ENCODE measurements around the gene SPATA3.

SPATA3 gene

GRCh38 chr2:230990899-230991150 lies 5.1 kb upstream of the SPATA3 start:
- Histone ChIP-seq H3K4me3 (ENCODE audit: low read depth, low read length) (no peak overlapping the region), H3K4me1 (ENCODE audit: control insufficient read depth, insufficient read depth, low read length) (0 out of 2 replicates have a peak, but pooled peaks cover 3% of the 10 kb centered on the region), H3K27ac (ENCODE audit: extremely low read depth, low read depth, low read length) (no peak overlapping the region), H3K36me3 (ENCODE audit: control insufficient read depth in 2 of 2, insufficient read depth in 1 of 2, low read length in 2 of 2) (no peaks in the 10 kb centered on the region), H3K9me3 (ENCODE audit: control insufficient read depth, insufficient read depth, low read depth, low read length) (no peaks in the 10 kb centered on the region)
- ChIA-PET CTCF (no interaction called here), POLR2A (no interaction called here)
- TF ChIP-seq ZNF404 (tag by site-specific recombination; IDR thresholded peaks at IDR 0.05) (no peak), ZNF561 (tag by site-specific recombination; IDR thresholded peaks at IDR 0.05; ENCODE audit: borderline replicate concordance) (no peak), ZNF514 (tag by site-specific recombination; IDR thresholded peaks at IDR 0.05) (no peak), KLF8 (tag by site-specific recombination; IDR thresholded peaks at IDR 0.05) (no peak), ZNF24 (tag by site-specific recombination; IDR thresholded peaks at IDR 0.05) (no peak), ZNF530 (tag by site-specific recombination; IDR thresholded peaks at IDR 0.05; ENCODE audit: low read depth) (no peak), ZNF350 (tag by site-specific recombination; IDR thresholded peaks at IDR 0.05) (no peak), ZNF658 (tag by site-specific recombination; IDR thresholded peaks at IDR 0.05) (no peak), ZNF585B (tag by site-specific recombination; IDR thresholded peaks at IDR 0.05) (no peak), ZNF473 (tag by site-specific recombination; IDR thresholded peaks at IDR 0.05) (no peak), ZNF558 (tag by site-specific recombination; IDR thresholded peaks at IDR 0.05) (no peak), ZNF610 (tag by site-specific recombination; IDR thresholded peaks at IDR 0.05; ENCODE audit: borderline replicate concordance) (no peak), BCL11B (tag by site-specific recombination; IDR thresholded peaks at IDR 0.05; ENCODE audit: low read depth) (no peak), ZNF335 (tag by site-specific recombination; conservative IDR thresholded peaks at IDR 0.05) (no peak), ZXDB (tag by site-specific recombination; IDR thresholded peaks at IDR 0.05) (no peak)

GRCh38 chr2:230991598-230991997 lies 4.3 kb upstream of the SPATA3 start:
- Histone ChIP-seq H3K4me1 (ENCODE audit: control insufficient read depth, insufficient read depth, low read length) (0 out of 2 replicates have a peak, but pooled peaks cover 3% of the 10 kb centered on the region), H3K4me3 (ENCODE audit: low read depth, low read length) (no peak overlapping the region), H3K9me3 (ENCODE audit: control insufficient read depth, insufficient read depth, low read depth, low read length) (no peaks in the 10 kb centered on the region), H3K36me3 (ENCODE audit: control insufficient read depth in 2 of 2, insufficient read depth in 1 of 2, low read length in 2 of 2) (no peaks in the 10 kb centered on the region), H3K27ac (ENCODE audit: extremely low read depth, low read depth, low read length) (no peak overlapping the region)
- no peak for TF ChIP-seq ZNF394 (tag by site-specific recombination; IDR thresholded peaks at IDR 0.05; ENCODE audit: borderline replicate concordance)
- ChIA-PET CTCF (interaction anchor here (0.8 to 1.6 kb wide), 3 partner anchors 89 to 167 kb away, joined by 3 to 4 read pairs (median 3); no protein-coding TSS in a partner anchor), POLR2A (no interaction called here)

- no peak for TF ChIP-seq ZNF529 (tag by site-specific recombination; IDR thresholded peaks at IDR 0.05; ENCODE audit: insufficient replicate concordance)
- TF ChIP-seq ZNF777 (tag by site-specific recombination; IDR thresholded peaks at IDR 0.05; ENCODE audit: borderline replicate concordance), result no peak
- TF ChIP-seq KLF16 (tag by site-specific recombination; IDR thresholded peaks at IDR 0.05), result no peak
- no peak for TF ChIP-seq ZNF560 (tag by site-specific recombination; IDR thresholded peaks at IDR 0.05; ENCODE audit: borderline replicate concordance)
- TF ChIP-seq ZNF140 (tag by site-specific recombination; IDR thresholded peaks at IDR 0.05), result no peak
- no peak for TF ChIP-seq ZNF132 (tag by site-specific recombination; IDR thresholded peaks at IDR 0.05; ENCODE audit: borderline replicate concordance)
- no peak for TF ChIP-seq ZBTB49 (tag by site-specific recombination; IDR thresholded peaks at IDR 0.05; ENCODE audit: low read depth)
- TF ChIP-seq ZNF518A (tag by site-specific recombination; conservative IDR thresholded peaks at IDR 0.05; ENCODE audit: low read depth), result no peak
- no peak for TF ChIP-seq ZNF660 (tag by site-specific recombination; IDR thresholded peaks at IDR 0.05)
- TF ChIP-seq TRIM28 (IDR thresholded peaks at IDR 0.05; ENCODE audit: borderline replicate concordance, low read length), result no peak
- ChIA-PET POLR2A (no interaction called here), CTCF (interaction anchor here (0.5 to 2.1 kb wide), 3 partner anchors 10 to 1280 kb away, joined by 6 to 13 read pairs (median 6); no protein-coding TSS in a partner anchor)
- no peaks in the 10 kb centered on the region for H3K9me3 ChIP-seq (ENCODE audit: control insufficient read depth, insufficient read depth, low read depth, low read length)
- no peaks in the 10 kb centered on the region for H3K36me3 ChIP-seq (ENCODE audit: control insufficient read depth in 2 of 2, insufficient read depth in 1 of 2, low read length in 2 of 2)
- no peak overlapping the region for H3K27ac ChIP-seq (ENCODE audit: extremely low read depth, low read depth, low read length)
- no peak overlapping the region for H3K4me3 ChIP-seq (ENCODE audit: low read depth, low read length)
- H3K4me1 ChIP-seq (ENCODE audit: control insufficient read depth, insufficient read depth, low read length), result no peaks in the 10 kb centered on the region
Measured at GRCh38 chr2:230996661-230997060, 740 bp downstream of the SPATA3 start.

Measured in HEK293 (cell line).